Mucosa of gallbladder (tissue), 1 donor: ENCODE results near the gene ZNF474. TPM values are rescaled to one million over a fixed set of nuclear protein-coding genes. Genes with fewer than 3 reads are reported as not detected.

Experiments used
- DNase-seq: peaks from one replicate; pipeline ENCODE4 v3.0.0-alpha.2; 2020; ENCODE audit warnings: low spot score
- total RNA-seq: library from RNA; stranded (reverse); gene quantifications from one replicate; pipeline ENCODE4 v1.2.1, GENCODE V29; 2021
- donor health status: DM: no; HTN: no; CAD: no.

The ZNF474 gene
- total RNA-seq, 1 donor from 2014 or later, result 0.29 TPM

DNA sequence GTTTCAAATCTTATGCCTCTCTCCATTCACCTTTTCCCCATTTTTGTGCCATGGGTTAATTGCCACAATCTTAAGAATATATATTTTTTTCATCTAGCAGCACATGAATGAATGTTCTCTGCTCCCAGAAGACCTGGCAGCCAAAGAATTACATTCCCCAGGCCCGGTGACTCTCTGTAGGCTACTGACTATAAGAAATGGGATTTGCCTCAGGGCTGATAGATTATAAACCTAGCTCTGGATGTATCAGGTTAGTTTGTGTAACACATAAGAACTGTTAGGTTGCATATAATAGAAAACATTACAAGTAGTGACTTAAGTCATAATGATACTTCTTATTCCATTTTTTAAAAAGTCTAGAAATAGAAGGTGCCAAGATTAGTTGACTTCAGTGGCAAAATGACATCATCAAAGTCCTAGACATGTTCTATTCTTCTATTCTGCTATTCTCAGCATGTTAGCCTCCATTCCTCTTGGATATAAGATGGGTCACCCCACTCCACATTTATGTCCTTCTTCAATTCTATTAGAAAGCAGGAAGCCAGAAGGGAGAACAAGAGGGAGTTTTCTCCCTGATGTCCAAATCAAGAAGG is 10.9 kb upstream of the ZNF474 start:
- no peak for DNase-seq

DNA sequence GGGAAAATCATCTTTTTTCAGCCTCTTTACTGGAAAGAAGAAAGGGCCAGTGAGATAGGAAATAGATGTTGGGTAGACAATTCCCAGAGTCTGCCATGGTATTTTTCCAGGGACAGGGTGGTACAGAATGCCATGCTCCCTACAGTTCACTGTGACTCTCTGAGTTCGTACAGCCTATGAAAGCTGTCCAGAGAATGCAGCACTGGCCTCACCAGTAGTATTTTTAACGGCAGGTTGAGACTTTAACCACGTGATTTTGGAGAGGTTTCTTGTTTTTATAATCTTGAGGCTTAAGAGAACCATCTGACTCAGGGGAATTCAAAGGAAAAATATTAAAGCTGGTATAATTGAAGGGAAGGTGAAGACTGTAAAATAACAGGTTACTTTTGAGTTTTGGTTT is 10.1 kb upstream of the ZNF474 start:
- DNase-seq, result no peak

- DNase-seq, result no peak
Measured at GRCh38 chr5:122120493-122120892, 8.9 kb upstream of the ZNF474 start.

GRCh38 chr5:122120957-122121356 is 8.4 kb upstream of the ZNF474 start:
- no peak for DNase-seq

- DNase-seq, result no peak
Measured at GRCh38 chr5:122121479-122122465, 7.6 kb upstream of the ZNF474 start.

DNA sequence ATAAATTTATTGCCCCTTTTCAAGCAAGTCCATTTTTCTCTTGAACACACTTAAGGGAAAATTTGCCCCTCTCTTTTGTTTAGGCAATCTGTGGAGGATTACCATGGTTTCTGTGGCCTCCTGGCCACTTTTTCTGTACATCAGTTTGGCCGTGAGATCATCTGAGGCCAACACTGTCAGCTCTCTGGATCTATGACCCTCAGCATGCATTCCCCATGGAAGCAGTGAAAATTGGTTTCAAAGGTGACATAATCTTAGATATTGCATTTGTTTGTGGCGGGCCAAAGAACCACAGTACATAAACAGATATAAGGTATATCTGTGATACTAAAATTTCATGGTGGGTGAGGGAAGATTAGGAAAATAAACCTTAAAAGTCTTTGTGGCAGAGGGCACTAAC is 4.6 kb upstream of the ZNF474 start:
- DNase-seq, result no peak

DNA sequence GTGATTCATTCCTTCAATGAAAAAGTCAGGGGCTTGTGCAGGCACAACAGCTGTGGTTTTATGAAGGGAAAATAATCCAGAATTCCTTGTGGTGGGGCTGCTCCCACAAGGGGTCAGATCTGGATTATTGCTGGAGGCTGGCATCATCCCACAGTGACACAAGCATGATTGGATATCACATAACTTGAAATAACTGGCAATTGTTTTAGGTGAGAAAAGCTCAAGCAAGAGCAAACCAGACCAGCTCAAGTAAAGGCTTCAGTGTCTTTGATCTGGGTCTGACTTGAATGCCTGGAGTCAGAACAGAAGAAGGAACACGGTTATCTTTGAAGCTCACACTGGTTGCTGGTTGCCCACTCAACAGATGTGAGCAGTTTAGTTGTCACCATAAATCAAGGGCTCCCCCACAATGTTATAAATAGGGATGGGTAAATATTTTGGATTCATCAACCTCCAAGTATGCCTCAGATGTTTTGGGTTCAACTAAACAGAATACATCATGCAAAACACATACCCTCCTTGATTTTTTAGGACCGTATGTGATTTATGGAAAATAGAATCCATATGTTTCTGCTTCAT is 3.1 kb upstream of the ZNF474 start:
- no peak for DNase-seq

- DNase-seq, result peak; percentile 17
Measured at GRCh38 chr5:122126756-122127321, 2.5 kb upstream of the ZNF474 start.

GRCh38 chr5:122130152-122130551 is 806 bp downstream of the ZNF474 start:
- no peak for DNase-seq

DNA sequence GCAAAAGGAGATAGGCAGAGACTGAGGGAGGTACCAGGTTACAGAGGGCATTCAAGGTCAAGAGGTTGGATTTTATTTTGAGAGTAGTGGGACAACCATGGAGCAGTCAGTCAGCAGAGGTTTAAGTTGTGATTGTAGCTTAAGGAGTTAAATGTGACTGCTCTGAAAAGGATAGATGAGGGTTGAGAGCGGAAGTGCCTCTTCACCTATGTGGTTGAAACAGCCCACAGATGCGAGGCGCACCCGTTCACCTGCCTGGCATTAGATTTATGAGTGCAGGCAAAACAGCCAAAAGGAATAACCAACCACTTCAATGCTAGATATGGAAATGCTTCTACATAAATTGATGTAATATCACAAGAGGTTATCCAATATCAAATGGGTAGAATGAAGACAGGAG is 8.4 kb downstream of the ZNF474 start:
- DNase-seq, result no peak

- no peak for DNase-seq
Measured at GRCh38 chr5:122138356-122138755, 9.0 kb downstream of the ZNF474 start.

- DNase-seq, result no peak
Measured at GRCh38 chr5:122140900-122141299, 11.6 kb downstream of the ZNF474 start.

DNA sequence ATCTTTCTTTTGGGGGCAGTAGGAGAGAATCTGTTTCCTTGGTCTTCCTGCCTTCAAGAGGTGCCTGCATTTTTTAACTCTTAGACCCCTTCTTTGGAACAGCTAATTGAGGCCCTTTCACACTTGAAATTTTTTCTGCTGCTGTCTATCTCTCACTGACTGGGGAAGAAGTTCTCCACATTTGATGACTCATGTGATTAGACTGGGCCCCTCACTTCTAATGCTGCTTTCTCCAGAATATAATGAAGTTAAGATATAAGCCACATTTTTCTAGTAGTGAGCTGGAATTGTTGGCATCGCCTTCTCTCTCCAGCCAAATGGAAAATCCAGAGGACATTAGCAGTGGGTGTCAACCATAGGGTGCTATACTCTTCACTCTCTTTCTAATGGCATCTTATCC is 12.4 kb downstream of the ZNF474 start:
- no peak for DNase-seq

GRCh38 chr5:122142480-122143164 is 13.3 kb downstream of the ZNF474 start:
- DNase-seq, result no peak

DNA sequence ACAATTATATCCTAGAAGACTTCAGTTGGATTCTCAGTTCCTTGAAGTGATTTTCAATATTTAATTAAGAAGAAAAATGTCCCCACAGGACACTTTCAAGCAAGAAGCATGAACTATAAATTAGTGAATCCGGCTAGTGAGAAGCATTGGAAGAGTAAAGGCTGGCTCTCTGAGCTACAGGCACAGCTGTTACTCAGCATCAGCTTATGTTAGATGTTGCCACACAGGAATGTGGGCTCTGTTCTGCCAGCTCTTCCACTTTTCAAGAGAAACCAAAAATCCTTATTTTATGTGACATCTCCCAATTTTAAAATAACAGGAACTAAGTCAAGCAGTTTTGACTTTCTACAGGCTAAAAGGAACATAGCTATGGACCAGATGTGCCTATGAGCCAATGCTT is 14.9 kb downstream of the ZNF474 start:
- DNase-seq, result no peak

GRCh38 chr5:122145906-122146305 is 16.6 kb downstream of the ZNF474 start:
- no peak for DNase-seq

DNA sequence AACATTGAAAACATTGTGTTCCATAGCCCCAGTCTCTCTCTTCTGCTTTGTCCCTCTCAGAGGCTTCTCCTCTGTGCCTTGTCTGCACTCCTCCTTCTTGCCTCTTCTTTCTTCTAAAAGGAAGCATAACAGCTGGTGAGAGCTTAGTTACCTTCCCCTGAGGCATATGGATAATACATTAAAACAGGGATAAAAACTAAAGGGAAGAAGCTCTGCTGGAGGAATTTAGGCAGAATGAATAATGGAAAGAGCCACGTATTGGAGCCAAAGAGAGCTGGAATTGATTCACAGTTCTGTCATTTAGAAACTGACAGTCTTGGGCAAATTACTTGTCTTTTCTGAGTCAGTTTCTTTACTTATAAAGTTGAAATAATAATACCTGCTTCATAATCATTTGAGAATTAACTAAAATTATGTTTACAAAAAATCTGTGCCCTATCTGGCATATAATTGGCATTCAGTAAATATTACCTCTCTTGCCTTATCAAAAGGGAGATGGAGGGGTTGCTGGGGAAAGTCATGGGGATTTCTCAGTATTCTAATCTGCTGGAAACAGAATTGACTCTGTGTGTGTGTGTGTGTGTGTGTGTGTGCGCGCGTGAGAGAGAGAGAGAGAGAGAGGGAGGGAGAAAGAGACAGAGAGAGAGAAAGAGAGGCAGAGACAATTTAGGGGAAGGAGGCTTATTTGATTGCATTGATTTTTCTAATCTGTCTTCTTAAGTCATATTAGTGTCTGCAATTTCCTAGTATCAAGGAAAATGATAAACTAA is 20.2 kb downstream of the ZNF474 start:
- no peak for DNase-seq

GRCh38 chr5:122150215-122150614 is 20.9 kb downstream of the ZNF474 start:
- DNase-seq, result no peak

GRCh38 chr5:122151640-122152039 is 22.3 kb downstream of the ZNF474 start:
- no peak for DNase-seq

DNA sequence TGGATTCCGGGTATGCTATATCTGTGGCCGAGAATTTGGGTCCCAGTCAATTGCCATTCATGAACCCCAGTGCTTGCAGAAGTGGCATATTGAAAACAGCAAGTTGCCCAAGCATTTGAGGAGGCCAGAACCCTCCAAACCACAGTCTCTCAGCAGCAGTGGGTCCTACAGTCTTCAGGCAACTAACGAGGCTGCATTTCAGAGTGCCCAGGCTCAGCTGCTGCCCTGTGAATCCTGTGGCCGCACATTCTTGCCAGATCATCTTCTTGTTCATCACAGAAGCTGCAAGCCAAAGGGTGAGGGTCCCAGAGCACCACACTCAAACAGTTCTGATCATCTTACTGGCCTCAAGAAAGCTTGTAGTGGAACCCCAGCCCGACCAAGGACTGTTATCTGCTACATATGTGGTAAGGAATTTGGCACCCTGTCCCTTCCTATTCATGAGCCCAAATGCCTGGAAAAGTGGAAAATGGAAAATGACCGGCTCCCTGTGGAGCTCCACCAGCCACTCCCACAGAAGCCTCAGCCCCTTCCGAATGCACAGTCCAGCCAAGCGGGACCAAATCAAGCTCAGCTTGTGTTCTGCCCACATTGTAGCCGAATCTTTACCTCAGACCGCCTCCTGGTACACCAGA is 23.0 kb downstream of the ZNF474 start:
- DNase-seq, result no peak

DNA sequence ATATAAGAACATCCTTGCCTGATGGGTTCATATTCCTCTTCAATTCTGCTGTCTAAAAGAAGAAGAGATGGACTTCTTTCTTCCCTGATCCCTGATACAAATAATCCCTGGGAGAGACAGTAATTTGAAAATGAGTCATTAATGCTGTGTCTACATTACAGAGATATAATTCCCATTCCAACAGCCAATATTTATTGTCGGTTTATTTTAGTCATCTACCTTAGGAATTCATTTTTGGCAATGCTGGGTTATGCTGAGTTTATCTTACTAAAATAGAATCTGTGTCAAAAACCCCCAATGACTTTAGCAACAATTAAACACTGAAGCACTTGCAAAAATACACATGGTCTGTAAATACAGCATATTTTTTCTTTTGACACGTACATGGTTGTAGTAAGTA is 23.9 kb downstream of the ZNF474 start:
- DNase-seq, result no peak
